ENCODE results near the gene MYO5C.

Gene MYO5C

GRCh38 chr15:52154896-52155865, 140.4 kb downstream of the MYO5C start:
- H3K27me3 ChIP-seq (ENCODE audit: control insufficient read depth, insufficient read depth, low read length, poor library complexity, severe bottlenecking): no peaks in the 10 kb centered on the region
- no peaks in the 10 kb centered on the region for H3K4me1 ChIP-seq (ENCODE audit: control insufficient read depth, insufficient read depth, low read length)
- H3K4me3 ChIP-seq (ENCODE audit: insufficient read depth, low read depth, low read length): no peak overlapping the region
- WGBS, 2 experiments: 85 to 89% methylated on average over 8 of the region's 8 CpGs
- no peak overlapping the region for H3K27ac ChIP-seq (ENCODE audit: insufficient read depth, low read depth, low read length, poor library complexity, severe bottlenecking)
- no peaks in the 10 kb centered on the region for H3K36me3 ChIP-seq (ENCODE audit: control insufficient read depth, insufficient read depth, low read length)
- no peaks in the 10 kb centered on the region for H3K9me3 ChIP-seq (ENCODE audit: control insufficient read depth, low read length)

DNA sequence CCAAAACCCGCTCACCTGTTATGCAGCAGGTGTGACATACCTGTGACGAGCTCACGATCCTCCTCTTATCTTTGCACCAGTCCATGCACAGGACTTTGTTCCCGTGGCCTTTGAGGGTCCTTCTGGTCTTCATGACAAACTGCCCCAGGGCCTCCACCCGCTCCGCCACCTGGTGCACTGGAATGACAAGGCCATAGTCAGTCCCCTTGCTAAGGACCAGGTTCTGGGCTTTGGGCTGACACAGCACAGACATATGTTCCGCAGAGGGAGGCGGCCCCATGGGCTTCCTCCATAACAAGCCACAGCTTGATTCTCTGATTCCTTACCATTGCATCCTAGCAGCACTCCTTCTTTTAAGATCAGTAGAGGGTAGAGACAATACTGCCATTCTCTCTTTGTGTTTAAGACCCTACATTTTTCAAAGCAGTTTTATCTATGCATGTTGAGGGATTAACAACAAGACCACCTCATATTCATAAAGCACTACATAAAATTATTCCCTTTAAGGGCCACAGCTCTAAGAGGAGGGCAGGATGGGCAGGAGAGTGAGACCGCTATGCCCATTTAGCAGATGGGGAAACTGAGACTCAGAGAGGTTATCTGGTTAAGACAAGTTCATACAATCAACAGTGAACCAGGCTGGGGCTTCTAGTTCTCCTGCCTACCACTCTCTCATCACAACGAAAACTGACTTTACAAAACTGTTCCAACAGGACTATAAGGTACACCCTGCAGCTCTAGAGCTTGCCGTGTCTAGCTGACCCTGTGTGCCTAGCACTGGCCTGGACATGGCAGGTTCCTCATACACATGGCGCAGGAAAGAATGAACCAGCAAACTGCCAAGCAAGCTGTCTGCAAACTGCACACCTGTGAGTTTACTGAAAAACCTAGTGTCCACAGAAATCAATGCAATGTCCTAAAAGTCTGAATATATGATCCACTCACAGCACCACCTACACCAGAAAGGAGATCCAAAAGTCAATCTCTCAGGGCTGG, 141.4 kb downstream of the MYO5C start:
- H3K27ac ChIP-seq (ENCODE audit: insufficient read depth, low read depth, low read length, poor library complexity, severe bottlenecking): no peak overlapping the region
- no peaks in the 10 kb centered on the region for H3K36me3 ChIP-seq (ENCODE audit: control insufficient read depth, insufficient read depth, low read length)
- no peaks in the 10 kb centered on the region for H3K4me1 ChIP-seq (ENCODE audit: control insufficient read depth, insufficient read depth, low read length)
- no peaks in the 10 kb centered on the region for H3K9me3 ChIP-seq (ENCODE audit: control insufficient read depth, low read length)
- WGBS, 2 experiments: 94 to 96% methylated on average over 12 of the region's 12 CpGs
- no peaks in the 10 kb centered on the region for H3K27me3 ChIP-seq (ENCODE audit: control insufficient read depth, insufficient read depth, low read length, poor library complexity, severe bottlenecking)
- H3K4me3 ChIP-seq (ENCODE audit: insufficient read depth, low read depth, low read length): no peak overlapping the region

DNA sequence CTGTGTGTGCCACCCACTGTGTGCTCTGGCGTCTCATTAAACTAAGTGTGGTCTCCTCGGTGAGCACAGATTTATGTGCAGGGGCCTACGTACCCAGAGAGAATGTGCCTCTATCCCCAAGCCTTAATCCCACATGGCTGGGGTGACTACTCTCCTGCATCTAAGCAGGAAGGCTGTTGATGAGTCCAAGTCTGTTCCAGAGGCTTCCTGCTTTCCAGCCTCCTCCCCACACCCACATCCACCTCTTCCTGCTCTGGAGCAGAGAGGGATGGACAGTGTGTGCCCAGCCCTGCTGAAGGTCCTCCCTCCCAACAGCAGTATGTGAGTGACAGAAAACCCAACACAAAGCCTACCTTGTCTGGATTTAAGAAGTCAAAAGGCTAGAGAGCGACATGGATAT, 144.3 kb downstream of the MYO5C start:
- H3K27me3 ChIP-seq (ENCODE audit: control insufficient read depth, insufficient read depth, low read length, poor library complexity, severe bottlenecking): no peaks in the 10 kb centered on the region
- WGBS, 2 experiments: 94 to 95% methylated on average over 4 of the region's 4 CpGs
- no peak overlapping the region for H3K27ac ChIP-seq (ENCODE audit: insufficient read depth, low read depth, low read length, poor library complexity, severe bottlenecking)
- H3K4me3 ChIP-seq (ENCODE audit: insufficient read depth, low read depth, low read length): no peak overlapping the region
- H3K4me1 ChIP-seq (ENCODE audit: control insufficient read depth, insufficient read depth, low read length): no peaks in the 10 kb centered on the region
- peaks cover 3% of the 10 kb centered on the region for H3K36me3 ChIP-seq (ENCODE audit: control insufficient read depth, insufficient read depth, low read length)
- no peaks in the 10 kb centered on the region for H3K9me3 ChIP-seq (ENCODE audit: control insufficient read depth, low read length)

DNA sequence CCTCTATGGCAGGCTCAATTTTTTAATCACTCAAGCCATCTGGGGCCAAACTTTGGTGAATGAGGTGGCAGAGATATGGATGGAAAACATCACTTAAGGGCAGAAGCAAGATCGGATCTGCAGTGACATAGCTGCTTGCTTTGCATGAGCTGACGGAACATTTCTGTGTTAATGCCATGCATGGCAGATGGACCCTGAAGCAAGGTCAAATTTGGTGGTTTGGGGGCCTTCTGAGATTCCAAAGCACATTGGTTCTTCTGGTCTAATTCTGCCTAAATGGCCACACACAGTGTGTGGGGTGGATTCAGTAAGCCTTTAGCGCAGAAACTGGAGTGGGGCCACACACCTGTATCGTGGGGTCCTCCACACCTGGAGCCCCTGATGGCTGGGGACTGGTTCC, 144.7 kb downstream of the MYO5C start:
- WGBS, 2 experiments: 95 to 96% methylated on average over 4 of the region's 4 CpGs
- peaks cover 3% of the 10 kb centered on the region for H3K36me3 ChIP-seq (ENCODE audit: control insufficient read depth, insufficient read depth, low read length)
- H3K27me3 ChIP-seq (ENCODE audit: control insufficient read depth, insufficient read depth, low read length, poor library complexity, severe bottlenecking): no peaks in the 10 kb centered on the region
- H3K9me3 ChIP-seq (ENCODE audit: control insufficient read depth, low read length): no peaks in the 10 kb centered on the region
- H3K27ac ChIP-seq (ENCODE audit: insufficient read depth, low read depth, low read length, poor library complexity, severe bottlenecking): no peak overlapping the region
- no peak overlapping the region for H3K4me3 ChIP-seq (ENCODE audit: insufficient read depth, low read depth, low read length)
- H3K4me1 ChIP-seq (ENCODE audit: control insufficient read depth, insufficient read depth, low read length): no peaks in the 10 kb centered on the region

DNA sequence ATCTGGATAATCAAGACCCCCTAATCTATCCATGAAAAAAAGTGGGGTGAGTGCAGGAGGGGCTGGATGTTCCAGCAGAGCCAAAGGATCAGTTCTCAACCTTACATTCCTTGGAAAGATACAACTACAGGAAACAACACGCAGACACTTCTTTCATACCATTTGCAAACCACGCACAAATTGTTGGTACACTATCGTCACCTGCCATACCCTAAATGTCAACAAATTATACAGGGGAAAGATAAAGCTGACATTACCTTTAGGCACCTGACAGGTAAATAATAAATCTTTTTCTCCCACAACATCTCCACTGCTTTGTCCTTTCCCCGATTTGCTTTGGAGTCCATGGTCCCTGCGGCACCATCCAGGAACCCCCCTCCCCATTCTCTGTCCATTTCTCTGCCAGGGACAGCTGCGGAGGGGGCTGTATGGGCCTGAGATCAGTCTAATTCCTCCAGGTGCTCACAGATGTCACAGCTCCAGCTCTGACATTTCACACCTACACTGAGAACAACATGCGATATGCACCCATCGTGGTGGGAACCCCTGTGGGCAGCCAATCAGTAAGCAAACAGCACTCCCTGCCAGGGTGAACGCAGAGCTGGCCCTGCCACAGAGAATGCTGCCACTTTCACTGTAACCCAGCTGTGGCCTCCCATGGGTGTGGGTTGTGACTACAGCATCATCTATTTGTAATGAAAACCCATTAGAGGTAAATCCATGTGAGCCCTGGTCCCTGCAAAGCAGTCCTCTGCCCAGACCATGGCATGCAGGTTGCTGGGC, 145.4 kb downstream of the MYO5C start:
- Histone ChIP-seq H3K27ac (ENCODE audit: insufficient read depth, low read depth, low read length, poor library complexity, severe bottlenecking) (no peak overlapping the region), H3K4me1 (ENCODE audit: control insufficient read depth, insufficient read depth, low read length) (no peaks in the 10 kb centered on the region), H3K9me3 (ENCODE audit: control insufficient read depth, low read length) (no peaks in the 10 kb centered on the region), H3K36me3 (ENCODE audit: control insufficient read depth, insufficient read depth, low read length) (peaks cover 3% of the 10 kb centered on the region), H3K27me3 (ENCODE audit: control insufficient read depth, insufficient read depth, low read length, poor library complexity, severe bottlenecking) (no peaks in the 10 kb centered on the region), H3K4me3 (ENCODE audit: insufficient read depth, low read depth, low read length) (no peak overlapping the region)
- WGBS, 2 experiments: 88% methylated on average over 9 of the region's 9 CpGs

- H3K27me3 ChIP-seq (ENCODE audit: control insufficient read depth, insufficient read depth, low read length, poor library complexity, severe bottlenecking): no peaks in the 10 kb centered on the region
- no peak overlapping the region for H3K4me3 ChIP-seq (ENCODE audit: insufficient read depth, low read depth, low read length)
- H3K9me3 ChIP-seq (ENCODE audit: control insufficient read depth, low read length): no peaks in the 10 kb centered on the region
- no peaks in the 10 kb centered on the region for H3K4me1 ChIP-seq (ENCODE audit: control insufficient read depth, insufficient read depth, low read length)
- peaks cover 11% of the 10 kb centered on the region for H3K36me3 ChIP-seq (ENCODE audit: control insufficient read depth, insufficient read depth, low read length)
- 94 to 96% methylated on average over 5 of the region's 5 CpGs for WGBS, 2 experiments
- no peak overlapping the region for H3K27ac ChIP-seq (ENCODE audit: insufficient read depth, low read depth, low read length, poor library complexity, severe bottlenecking)
Measured at GRCh38 chr15:52148403-52148802, 147.2 kb downstream of the MYO5C start.

DNA sequence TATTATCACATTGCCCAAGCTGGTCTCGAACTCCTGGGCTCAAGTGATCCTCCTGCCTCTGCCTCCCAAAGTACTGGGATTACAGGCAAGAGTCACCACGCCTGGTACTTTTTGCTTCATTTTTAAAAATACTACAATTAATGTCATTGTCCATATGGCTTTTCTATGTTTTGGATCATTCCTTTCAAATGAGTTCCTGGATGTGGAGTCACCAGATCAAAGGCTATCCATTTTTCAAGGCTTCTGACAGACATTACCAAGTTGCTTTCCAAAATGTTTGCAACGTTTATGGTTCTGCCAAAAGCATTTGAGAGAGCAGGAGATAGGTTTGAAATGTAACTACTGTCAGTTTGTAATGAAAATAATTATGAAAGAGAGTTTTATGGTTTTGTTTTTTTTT, 148.8 kb downstream of the MYO5C start:
- no peaks in the 10 kb centered on the region for H3K4me1 ChIP-seq (ENCODE audit: control insufficient read depth, insufficient read depth, low read length)
- H3K27ac ChIP-seq (ENCODE audit: insufficient read depth, low read depth, low read length, poor library complexity, severe bottlenecking): no peak overlapping the region
- WGBS, 2 experiments: 95% methylated on average over 3 of the region's 3 CpGs
- no peaks in the 10 kb centered on the region for H3K27me3 ChIP-seq (ENCODE audit: control insufficient read depth, insufficient read depth, low read length, poor library complexity, severe bottlenecking)
- H3K9me3 ChIP-seq (ENCODE audit: control insufficient read depth, low read length): no peaks in the 10 kb centered on the region
- peaks cover 11% of the 10 kb centered on the region for H3K36me3 ChIP-seq (ENCODE audit: control insufficient read depth, insufficient read depth, low read length)
- no peak overlapping the region for H3K4me3 ChIP-seq (ENCODE audit: insufficient read depth, low read depth, low read length)

DNA sequence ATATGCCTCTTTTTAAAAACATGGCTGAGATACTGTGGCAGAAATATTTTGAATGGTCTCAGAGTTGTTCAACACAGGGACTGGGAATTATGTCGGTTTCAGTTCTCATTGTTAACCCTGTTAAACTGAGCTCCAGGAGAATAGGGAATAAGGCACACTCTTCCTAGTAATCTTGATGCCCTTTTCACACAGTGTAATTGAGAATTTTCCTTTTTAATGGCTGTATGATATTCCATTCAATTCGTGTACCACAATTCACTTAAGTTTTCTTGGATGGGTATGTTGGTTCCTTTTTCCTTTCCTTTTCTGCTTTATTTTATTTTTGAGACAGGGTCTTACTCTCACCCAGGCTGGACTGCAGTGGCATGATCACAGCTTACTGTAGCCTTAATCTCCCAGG, 149.3 kb downstream of the MYO5C start:
- WGBS, 2 experiments: 99 to 100% methylated on average over 1 to 2 of the region's 2 CpGs
- H3K4me1 ChIP-seq (ENCODE audit: control insufficient read depth, insufficient read depth, low read length): no peaks in the 10 kb centered on the region
- H3K9me3 ChIP-seq (ENCODE audit: control insufficient read depth, low read length): no peaks in the 10 kb centered on the region
- H3K36me3 ChIP-seq (ENCODE audit: control insufficient read depth, insufficient read depth, low read length): peaks cover 11% of the 10 kb centered on the region
- H3K27ac ChIP-seq (ENCODE audit: insufficient read depth, low read depth, low read length, poor library complexity, severe bottlenecking): no peak overlapping the region
- H3K27me3 ChIP-seq (ENCODE audit: control insufficient read depth, insufficient read depth, low read length, poor library complexity, severe bottlenecking): no peaks in the 10 kb centered on the region
- no peak overlapping the region for H3K4me3 ChIP-seq (ENCODE audit: insufficient read depth, low read depth, low read length)

GRCh38 chr15:52144656-52145178, 150.9 kb downstream of the MYO5C start:
- H3K4me3 ChIP-seq (ENCODE audit: insufficient read depth, low read depth, low read length): no peak overlapping the region
- H3K27me3 ChIP-seq (ENCODE audit: control insufficient read depth, insufficient read depth, low read length, poor library complexity, severe bottlenecking): no peaks in the 10 kb centered on the region
- 96 to 98% methylated on average over 7 of the region's 7 CpGs for WGBS, 2 experiments
- peaks cover 11% of the 10 kb centered on the region for H3K36me3 ChIP-seq (ENCODE audit: control insufficient read depth, insufficient read depth, low read length)
- no peaks in the 10 kb centered on the region for H3K9me3 ChIP-seq (ENCODE audit: control insufficient read depth, low read length)
- no peak overlapping the region for H3K27ac ChIP-seq (ENCODE audit: insufficient read depth, low read depth, low read length, poor library complexity, severe bottlenecking)
- peaks cover 5% of the 10 kb centered on the region for H3K4me1 ChIP-seq (ENCODE audit: control insufficient read depth, insufficient read depth, low read length)

All from ectodermal cell (in vitro differentiated cells).